GM21381 (cell line): ENCODE data around the gene SYT2.
"Not testable (repeated sequence)": the region's sequence is repeated elsewhere in the genome, so short reads cannot be mapped to it uniquely, and the experiment has no call there.

Experiments
- ATAC-seq: cut with Tn5 transposase; IDR thresholded peaks from one replicate; pipeline ENCODE4 v1.9.1; 2021; ENCODE audit warnings: mild to moderate bottlenecking, moderate library complexity; ENCODE audit not compliant: unreplicated experiment

The SYT2 gene

GRCh38 chr1:202644219-202645096, 65.8 kb downstream of the SYT2 start:
- ATAC-seq, result no peak

- no peak for ATAC-seq
Observed at GRCh38 chr1:202643397-202644218, 66.6 kb downstream of the SYT2 start.

- no peak for ATAC-seq
Observed at GRCh38 chr1:202642619-202643291, 67.5 kb downstream of the SYT2 start.

GRCh38 chr1:202642212-202642611, 68.0 kb downstream of the SYT2 start:
- ATAC-seq, result no peak

- ATAC-seq, result no peak
Observed at GRCh38 chr1:202639500-202639899, 70.8 kb downstream of the SYT2 start.

GRCh38 chr1:202638701-202639305, 71.5 kb downstream of the SYT2 start:
- ATAC-seq, result not testable (repeated sequence)

GRCh38 chr1:202638019-202638700, 72.1 kb downstream of the SYT2 start:
- no peak for ATAC-seq

- not testable (repeated sequence) for ATAC-seq
Observed at GRCh38 chr1:202637321-202638018, 72.8 kb downstream of the SYT2 start.

GRCh38 chr1:202636171-202636570, 74.1 kb downstream of the SYT2 start:
- not testable (repeated sequence) for ATAC-seq

GRCh38 chr1:202632241-202632640, 78.0 kb downstream of the SYT2 start:
- no peak for ATAC-seq

GRCh38 chr1:202631076-202631923, 79.0 kb downstream of the SYT2 start:
- no peak for ATAC-seq

GRCh38 chr1:202630541-202630940, 79.7 kb downstream of the SYT2 start:
- no peak for ATAC-seq

- ATAC-seq, result not testable (repeated sequence)
Observed at GRCh38 chr1:202630096-202630495, 80.2 kb downstream of the SYT2 start.

GRCh38 chr1:202629257-202629811, 80.9 kb downstream of the SYT2 start:
- peak; percentile 84 for ATAC-seq

- no peak for ATAC-seq
Observed at GRCh38 chr1:202628646-202629215, 81.5 kb downstream of the SYT2 start.

- no peak for ATAC-seq
Observed at GRCh38 chr1:202627841-202628565, 82.3 kb downstream of the SYT2 start.

- ATAC-seq, result not testable (repeated sequence)
Observed at GRCh38 chr1:202627036-202627435, 83.2 kb downstream of the SYT2 start.
